Stimulated activated naive CD8-positive, alpha-beta T cell treated with anti-CD3 and anti-CD28 coated beads, Interleukin-15, amount 100 ng/mL, for 72 hours (primary cell): ENCODE results near the gene PLAGL1.

Source experiments
- ATAC-seq: fragments of 150-1000 bp; cut with Tn5 transposase; 2 replicates; pipeline ENCODE4 v1.10.0; 2021; ENCODE audit warnings: mild to moderate bottlenecking, moderate library complexity
- DNase-seq, 2 donors: peaks; one replicate each; pipeline ENCODE4 v3.0.0; 2021 to 2022
- H3K27ac Mint-ChIP-seq, 2 donors: one replicate each; pipeline ENCODE4 v1.8.0; 2022; ENCODE audit warnings: mild to moderate bottlenecking in 2 of 2, mixed read lengths in 2 of 2, moderate library complexity in 2 of 2
- H3K27me3 Mint-ChIP-seq: one replicate; pipeline ENCODE4 v1.8.0; 2022; ENCODE audit warnings: mixed read lengths
- H3K4me1 Mint-ChIP-seq: one replicate; pipeline ENCODE4 v1.8.0; 2022; ENCODE audit warnings: mild to moderate bottlenecking, mixed read lengths
- H3K4me3 Mint-ChIP-seq, 2 donors: one replicate each; pipeline ENCODE4 v1.8.0; 2022; ENCODE audit warnings: mild to moderate bottlenecking in 2 of 2, mixed read lengths in 2 of 2, moderate library complexity in 1 of 2
- H3K9me3 Mint-ChIP-seq, 2 donors: one replicate each; pipeline ENCODE4 v1.8.0; 2022; ENCODE audit warnings: mixed read lengths in 2 of 2

The PLAGL1 gene

DNA sequence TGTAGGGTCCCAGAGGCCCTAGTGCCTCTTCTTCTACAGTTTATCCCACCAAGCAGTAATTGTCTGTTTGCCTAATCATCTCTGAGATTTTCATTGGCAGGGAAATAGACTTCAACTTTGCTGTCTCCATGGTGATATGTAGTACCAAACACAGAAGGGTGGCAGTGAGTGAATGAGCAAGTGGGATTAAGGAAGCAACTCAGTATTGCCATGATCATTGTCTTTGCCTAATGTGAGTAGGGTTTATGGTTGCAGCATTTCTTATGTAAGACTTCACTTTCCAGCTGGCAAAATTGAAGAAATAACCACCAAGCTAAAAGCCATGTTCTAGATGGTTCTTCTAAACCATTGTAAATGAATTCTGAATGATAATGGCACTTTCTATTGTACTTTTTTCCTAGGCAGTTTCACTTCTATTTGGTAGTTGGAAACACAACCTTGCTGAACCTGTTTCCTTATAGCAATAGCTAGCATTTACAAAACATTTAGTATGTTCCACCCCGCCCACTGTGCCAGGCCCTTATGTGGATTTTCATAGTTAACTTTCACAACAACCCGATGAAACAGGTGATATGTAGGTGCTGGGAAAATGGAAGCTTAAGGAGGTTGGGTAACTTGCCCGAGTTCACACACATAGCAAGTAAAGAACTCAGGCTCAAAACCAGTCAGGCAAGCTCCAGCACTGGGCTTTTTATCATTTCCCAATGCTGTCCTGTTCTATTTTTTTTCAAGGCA lies 111.8 kb downstream of the PLAGL1 start:
- no peak overlapping the region for H3K27ac Mint-ChIP-seq
- H3K4me3 Mint-ChIP-seq = no peak overlapping the region
- DNase-seq (no peak), ATAC-seq (no peak)
- no peaks in the 10 kb centered on the region for H3K4me1 Mint-ChIP-seq
- H3K27me3 Mint-ChIP-seq = no peaks in the 10 kb centered on the region
- H3K9me3 Mint-ChIP-seq = peaks cover 0 to 4% of the 10 kb centered on the region in 2 donors

DNA sequence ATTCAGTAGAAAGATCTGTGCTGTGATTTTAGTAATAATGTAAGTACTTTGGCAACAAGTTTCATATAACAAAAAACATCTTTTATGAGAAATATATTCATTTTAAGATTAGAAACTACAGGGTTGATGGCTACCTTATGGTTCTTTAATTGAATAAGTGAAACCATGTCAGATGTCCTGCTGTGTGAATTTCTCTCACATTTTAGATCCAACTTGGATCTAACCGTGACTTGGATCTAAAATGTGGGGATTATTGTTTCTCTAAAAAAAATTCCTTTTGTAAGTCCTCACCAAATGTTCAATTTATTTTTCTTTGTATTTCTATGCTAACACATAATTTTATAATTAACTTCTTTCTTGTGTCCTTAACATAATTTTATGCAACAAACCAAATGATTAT lies 113.4 kb downstream of the PLAGL1 start:
- Mint-ChIP-seq H3K27me3 (no peaks in the 10 kb centered on the region), H3K4me1 (no peaks in the 10 kb centered on the region), H3K4me3 (no peak overlapping the region), H3K9me3 (no peaks in the 10 kb centered on the region), H3K27ac (no peak overlapping the region)
- ATAC-seq (no peak), DNase-seq (no peak)
